Body of pancreas (tissue), 4 donors: ENCODE results near the gene HDHD5.
"Not testable (repeated sequence)": the region's sequence is repeated elsewhere in the genome, so short reads cannot be mapped to it uniquely, and the experiment has no call there.

ENCODE experiments used
- CTCF ChIP-seq, 7 experiments: fragments of 450-650 bp in 4 of 7; fragments of 200-600 bp in 3 of 7; sonication (generic) in 3 of 7; IDR thresholded peaks; one replicate each; pipeline ENCODE4 v1.5.1; 2016 to 2019; ENCODE audit warnings: antibody characterized with exemption in 7 of 7
- POLR2A ChIP-seq, 3 donors: fragments of 450-650 bp; IDR thresholded peaks; one replicate each; pipeline ENCODE4 v1.6.1; 2016; ENCODE audit warnings: antibody characterized with exemption in 3 of 3, mild to moderate bottlenecking in 2 of 3

GRCh38 chr22:17147458-17147857 lies 11.6 kb downstream of the HDHD5 start:
- TF ChIP-seq CTCF, POLR2A (IDR thresholded peaks at IDR 0.05): not testable (repeated sequence)
